ENCODE measurements around the gene FAM240A.
A peak's percentile ranks its signal among the peaks of the same experiment; 100 is the strongest.

Gene FAM240A

DNA sequence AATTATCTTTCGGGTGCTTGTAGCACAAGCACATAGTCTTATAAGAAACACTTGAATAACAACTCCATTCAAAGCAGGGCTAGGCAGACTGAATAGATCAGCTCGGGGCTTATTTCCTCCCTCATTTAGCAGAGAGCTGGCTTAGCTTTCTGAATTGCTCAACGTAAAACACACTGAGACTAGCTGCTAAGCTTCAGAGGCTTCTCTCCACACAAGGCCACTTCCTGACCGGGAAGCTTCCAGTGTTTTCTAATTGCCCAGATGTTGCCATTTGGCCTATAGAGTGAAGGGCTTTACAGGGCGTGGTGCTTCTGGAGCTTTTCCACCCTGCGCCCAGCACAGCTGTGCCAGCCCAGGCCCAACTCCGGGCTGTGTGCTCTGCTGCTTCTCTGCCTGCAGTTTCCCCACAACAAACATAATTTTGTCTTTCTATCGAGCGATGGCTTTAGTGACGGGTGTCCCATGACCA, 16.6 kb downstream of the FAM240A start:
- no peak for DNase-seq

DNA sequence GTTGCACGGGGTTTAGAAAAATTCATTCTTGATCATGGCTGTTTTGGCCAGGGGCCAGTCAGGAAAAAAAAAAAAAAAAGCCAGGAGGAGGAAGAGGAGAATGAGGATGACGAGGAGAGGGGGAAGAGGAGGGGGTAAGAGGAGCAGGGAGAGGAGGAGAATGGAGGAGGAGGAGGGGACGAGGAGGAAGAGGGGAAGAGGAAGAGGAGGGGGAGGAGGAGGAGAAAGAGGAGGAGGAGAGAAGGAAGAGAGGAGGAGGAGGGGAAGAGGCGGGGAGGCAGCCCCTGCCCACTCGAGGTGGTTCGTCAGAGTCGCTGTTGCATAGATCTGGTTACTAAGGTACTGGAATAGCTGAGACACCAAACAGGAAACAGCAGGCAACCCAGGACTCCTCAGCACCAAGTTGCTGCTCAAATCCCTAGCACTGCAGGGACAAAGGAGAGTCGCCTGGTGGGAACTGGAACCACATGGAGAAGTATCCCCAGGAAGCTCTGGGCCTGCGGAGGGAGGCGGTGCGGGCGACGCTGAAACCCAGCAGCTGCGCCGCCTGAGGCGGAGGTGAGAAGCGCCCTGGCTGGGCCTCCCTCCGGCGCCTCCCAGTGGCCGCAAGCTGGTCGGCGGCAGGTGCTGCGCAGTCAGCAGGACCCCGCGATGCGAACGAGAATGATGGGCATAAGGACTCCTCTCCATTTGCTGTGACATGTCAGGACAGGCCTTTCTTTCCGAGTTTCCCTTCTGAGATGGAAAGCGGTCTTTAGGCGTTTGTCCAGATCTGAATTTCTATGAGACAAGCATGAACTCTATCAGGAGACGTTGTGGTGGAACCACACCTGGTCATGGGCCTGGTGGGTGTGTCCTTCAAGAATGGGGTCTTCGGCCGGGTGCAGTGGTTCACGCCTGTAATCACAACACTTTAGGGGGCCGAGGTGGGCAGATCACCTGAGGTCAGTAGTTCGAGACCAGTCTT, 17.5 kb downstream of the FAM240A start:
- DNase-seq: peak; percentile 89

DNA sequence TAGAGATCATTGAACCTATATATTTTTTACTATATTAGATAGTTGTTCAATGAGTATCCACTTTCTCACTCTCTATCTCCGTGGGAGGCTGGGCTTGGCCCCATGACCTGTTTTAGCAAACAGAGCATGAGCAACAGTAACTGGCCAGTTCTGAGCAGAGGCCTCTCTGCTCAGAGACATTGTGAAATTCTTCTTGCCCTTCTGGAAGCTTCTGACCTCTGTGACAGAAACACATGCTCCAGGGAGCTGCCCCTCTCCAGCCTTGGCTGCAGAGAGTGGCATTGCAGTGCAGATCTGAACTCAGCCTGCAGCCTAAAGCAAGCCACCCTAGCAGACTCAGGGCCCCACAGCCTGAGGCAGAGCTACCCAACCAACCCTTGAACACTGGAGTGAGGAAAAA, 20.5 kb downstream of the FAM240A start:
- DNase-seq: no peak

DNA sequence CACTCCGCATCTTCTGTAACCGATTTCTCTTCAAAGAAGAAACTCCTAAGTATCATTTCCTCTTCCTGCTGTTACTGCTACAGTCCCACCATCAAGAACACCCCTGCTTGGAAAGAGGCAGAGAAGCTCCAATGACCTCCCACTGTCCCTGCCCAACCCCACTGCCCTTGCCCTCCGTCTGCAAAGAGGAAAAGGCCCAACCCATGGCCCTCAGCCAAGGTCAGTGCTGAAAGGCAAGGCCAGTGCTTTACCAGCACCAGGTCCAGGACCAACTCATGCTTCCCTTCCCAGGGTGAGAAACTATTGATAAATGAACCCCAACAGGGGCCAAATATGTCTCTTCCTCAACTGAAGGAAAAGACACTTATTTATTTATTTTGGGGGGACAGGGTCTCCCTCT, 22.5 kb downstream of the FAM240A start:
- no peak for DNase-seq

DNA sequence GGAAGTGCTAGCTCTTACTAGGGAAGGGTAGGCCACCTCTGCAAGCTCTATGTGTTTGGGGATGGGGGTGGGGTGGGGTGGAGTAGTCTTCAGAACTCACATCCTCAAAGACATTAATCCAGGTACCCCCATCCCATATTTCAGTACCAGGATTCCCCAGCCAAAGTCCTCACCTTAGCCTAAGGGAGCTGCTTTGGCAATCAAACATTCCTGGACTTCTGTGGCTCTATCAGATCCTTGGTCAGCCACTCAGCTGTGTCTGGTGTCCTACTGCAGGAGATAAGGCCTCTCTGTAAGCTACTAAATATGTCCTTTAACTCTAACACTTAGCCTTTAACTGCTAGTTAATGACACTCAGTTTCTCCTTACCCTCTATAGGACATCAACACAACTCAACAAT, 26.9 kb downstream of the FAM240A start:
- no peak for DNase-seq

DNA sequence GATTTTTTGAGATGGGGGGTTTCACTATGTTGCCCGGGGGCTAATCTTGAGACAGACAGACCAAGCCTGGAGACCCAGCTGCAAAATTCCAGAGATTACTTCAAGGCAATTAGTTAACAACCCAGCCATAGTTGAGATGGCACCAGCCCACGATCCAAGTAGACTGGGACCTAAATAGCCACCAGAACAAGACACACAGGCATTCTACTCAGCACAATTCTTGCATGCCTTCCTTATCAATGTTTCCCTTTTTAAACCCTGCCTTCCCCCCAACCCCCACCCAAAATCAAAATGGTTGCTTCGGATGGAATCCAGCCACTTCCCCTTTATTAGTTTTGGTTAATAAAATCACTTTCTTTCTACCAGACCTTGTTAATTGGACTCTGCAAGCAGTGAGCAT, 28.6 kb downstream of the FAM240A start:
- no peak for DNase-seq

DNA sequence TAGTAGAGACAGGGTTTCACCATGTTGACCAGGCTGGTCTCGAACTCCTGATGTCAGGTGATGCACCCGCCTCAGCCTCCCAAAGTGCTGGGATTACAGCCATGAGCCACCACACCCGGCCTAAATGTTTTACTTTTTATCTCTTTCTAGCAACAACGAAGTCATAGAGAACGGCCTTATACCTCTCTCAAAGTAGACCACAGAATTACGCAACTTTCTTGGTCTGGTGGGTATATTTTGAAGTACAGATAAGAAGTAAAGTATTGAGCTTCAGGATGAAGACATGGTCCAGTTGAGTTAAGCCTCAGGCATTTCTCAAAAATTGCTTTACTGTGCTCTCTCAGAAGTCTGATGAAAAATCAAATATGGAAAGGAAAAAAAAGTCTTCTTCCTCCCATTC, 30.6 kb downstream of the FAM240A start:
- no peak for DNase-seq

DNA sequence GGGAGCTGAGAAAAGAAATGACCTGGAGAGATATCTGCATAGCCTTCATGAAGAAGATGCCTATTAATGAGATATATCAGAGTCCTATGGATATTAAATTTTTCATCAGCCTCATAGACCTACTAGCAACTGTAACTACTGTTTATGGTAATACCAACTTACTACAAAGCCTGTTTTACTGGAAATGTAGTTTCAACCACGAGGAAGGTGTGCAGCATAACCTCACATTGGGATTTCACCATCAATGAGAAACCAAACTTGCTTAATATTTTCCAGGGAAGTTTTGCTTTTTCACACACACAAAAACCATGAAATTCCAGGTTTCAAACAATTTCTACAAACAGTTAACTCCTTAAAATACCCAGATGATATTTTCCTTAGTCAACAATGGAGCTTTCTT, 31.4 kb downstream of the FAM240A start:
- DNase-seq: no peak

DNA sequence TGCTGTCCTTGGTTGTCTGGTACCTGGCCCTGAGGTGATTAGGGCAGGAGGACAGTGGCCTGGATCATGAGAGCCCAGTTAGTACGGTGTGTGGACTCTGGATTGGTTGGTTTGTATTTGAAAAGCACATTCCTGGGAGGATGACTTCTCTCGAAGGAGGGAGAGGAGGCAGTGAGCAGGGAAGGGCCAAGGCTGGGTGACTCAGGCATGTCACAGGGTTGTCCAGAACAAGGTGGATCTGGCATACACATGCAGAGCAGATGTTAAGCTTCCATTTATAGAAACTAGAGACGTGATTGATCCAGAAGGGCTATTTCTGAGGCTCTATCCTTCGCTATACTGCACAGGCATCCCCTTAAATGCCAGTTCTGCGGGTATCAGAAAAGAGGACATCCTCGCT, 34.4 kb downstream of the FAM240A start:
- DNase-seq: no peak

DNA sequence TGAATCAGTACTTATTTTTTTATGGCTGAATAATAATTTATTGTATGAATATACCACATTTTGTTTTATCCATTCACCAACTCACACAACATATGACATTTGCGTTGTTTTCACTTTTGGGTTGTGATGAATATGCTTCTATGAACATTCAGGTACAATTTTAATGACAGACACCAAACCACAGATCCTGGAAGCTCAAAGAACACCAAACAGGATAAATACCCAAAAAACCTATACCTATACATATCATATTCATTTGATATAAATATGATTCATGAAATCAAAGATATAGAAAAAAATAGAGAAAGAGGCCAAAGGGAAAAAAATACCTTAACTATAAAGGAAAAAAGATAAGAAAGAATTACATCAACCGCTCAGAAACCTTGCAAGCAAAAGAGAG, 35.8 kb downstream of the FAM240A start:
- no peak for DNase-seq

DNA sequence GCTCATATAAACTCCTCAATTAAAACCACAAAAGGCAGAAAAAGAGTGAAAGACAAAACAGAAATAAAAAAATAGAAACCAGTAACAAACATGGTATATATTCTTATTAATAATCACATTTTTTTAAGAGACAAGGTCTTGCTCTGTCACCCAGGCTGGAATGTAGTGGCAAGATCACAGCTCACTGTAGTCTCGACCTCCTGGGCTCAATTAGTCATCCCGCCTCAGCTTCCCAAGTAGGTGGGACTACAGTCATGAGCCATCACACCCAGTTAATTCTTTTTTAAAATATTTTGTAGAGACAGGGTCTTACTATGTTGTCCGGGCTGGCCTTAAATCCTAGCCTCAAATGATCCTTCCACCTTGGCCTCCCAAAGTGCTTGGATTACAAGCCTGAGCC, 37.1 kb downstream of the FAM240A start:
- no peak for DNase-seq

DNA sequence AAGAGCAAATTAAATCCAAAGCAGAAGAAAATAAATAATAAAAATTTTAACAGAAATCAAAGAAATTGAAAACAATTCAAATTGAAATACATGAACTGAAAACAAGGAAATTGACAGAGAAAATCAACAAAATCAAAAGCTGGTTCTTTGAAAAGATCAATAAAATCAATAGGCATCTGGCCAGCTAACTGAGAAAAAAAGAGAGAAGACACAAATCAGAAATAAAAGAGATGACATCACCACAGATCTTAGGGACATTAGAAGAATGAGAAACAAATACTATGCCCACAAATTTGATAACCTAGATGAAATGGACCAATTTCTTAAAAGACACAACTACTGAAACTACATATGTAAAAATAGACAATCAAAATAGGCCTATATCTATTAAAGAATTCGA, 38.8 kb downstream of the FAM240A start:
- no peak for DNase-seq

DNA sequence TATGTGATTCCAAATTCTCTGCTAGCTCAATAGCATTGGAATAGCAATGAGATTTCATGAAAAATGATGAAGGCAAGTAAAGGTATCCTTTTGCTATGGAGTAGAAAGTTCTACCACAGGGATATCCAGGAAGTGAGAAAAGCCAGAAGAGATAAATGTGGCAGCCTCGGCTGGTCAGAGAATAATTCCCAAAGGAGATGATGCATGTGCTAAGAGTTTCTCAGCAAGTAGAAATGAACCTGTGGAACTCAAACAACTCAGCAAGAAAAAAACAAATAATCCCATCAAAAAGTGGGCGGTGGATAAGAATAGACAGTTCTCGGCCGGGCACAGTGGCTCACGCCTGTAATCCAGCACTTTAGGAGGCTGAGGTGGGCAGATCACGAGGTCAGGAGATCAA, 42.9 kb downstream of the FAM240A start:
- DNase-seq: no peak

DNA sequence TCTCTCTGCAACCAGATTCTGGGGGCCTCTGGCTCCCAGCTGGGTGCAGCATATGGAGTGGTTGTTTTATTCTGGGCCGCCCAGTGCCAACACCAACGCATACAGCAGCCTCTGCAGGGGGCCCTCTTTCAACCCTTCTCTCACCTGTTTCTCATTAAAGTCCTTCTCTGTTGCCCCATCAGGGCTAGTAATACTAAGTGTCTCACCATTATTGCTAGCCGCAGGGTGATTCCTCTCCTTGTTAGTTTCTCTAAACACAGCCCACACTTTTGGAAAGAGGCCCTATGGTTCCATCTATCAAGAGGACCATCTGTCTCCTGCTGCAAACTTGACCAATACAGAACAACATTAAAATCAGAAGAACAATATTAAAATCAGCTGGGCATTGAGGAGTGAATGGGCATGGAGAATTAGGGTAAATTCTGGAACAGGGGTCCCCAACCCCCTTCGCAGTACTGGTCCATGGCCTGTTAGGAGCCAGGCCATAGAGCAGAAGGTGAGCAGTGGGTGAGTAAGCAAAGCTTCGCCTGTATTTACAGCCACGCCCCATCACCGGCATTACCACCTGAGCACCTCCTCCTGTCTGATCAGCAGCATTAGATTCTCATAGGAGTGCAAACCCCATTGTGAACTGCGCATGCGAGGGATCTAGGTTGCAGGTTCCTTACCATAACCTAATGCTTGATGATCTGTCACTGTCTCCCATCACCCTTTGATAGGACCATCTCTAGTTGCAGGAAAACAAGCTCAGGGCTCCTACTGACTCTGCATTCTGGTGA, 44.6 kb downstream of the FAM240A start:
- DNase-seq: no peak

DNA sequence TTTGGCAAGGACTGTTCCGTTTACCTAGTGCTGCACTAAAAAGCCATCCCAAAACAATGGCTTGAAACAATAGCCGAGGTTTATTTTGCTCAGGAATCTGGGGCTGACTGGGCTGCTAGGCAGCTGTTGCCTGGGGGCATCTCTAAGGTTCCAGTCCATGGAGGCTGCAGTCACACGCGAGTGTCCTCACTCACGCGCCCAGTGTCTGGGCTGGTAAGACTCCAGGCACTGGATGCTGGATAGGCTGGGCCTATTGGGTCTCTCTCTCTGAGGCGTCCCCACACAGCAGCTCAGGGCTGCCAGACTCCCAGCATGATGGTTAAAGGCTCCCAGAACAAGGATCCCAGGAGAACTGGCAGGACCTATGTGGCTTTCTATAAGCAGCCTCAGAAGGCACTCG, 47.0 kb downstream of the FAM240A start:
- DNase-seq: no peak

DNA sequence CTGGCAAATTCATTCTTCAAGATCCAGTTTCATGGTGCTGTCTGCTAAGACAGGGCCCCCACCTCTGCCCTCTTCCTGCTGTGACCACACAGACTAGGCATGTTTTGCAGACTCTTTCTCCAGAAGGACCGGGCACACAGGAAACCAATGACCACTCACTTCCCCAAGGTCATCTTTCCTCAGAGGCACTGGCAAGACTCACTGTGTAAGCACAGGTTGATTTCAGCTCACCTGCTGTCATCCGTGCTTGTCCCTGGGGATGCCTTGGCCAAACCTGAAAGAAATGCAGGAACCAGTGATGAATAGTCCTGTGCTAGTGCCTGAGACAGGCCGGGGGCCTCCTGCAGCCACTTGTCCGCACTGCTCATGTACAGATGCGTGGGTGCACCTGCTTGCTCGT, 47.7 kb downstream of the FAM240A start:
- no peak for DNase-seq

DNA sequence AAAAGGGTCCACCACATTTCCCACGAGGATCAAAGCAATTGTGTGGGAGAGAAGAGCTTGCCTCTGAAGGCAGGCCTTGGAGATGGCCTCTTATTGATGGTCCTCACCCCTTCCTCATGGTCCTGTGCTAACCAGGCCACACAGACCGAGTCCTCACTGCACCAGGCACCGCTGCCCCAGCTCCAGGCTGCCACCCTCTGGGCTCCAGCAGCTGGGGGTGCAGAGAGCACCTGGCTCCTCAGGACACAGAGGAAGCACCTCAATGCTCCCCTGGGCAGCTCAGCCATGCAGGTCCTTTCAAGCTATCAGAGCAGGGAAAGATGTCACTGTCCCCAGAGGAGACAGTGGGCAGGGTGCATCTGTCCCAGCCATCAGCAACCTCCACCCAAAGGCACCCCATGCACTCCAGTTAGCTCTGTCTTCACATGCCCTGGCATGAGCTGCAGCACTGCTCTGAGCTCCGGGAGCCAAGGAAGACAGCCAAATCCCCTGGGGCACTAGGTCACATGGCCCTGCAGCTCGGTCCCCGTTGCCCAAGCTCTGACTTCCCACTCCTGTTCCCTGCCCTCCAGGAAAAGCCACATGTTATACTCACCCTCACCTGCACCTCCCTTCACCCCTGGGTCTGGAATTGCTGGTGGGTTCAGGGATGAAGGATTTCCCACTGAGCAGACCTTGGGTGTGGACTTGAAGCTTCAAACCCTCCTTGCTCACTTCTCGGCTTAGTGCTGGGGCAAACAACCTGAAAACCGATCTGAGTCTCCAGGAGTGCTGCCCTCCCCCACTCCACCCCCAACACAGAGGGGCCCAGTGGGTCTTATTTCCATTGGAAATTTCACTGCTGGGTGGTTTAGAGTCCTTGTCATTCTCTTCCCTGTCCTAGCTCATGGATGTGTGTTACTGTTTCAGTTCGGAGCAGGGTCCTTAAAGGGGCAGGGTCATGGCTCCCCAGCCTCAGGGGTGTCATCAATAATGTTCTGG, 48.5 kb downstream of the FAM240A start:
- no peak for DNase-seq

DNA sequence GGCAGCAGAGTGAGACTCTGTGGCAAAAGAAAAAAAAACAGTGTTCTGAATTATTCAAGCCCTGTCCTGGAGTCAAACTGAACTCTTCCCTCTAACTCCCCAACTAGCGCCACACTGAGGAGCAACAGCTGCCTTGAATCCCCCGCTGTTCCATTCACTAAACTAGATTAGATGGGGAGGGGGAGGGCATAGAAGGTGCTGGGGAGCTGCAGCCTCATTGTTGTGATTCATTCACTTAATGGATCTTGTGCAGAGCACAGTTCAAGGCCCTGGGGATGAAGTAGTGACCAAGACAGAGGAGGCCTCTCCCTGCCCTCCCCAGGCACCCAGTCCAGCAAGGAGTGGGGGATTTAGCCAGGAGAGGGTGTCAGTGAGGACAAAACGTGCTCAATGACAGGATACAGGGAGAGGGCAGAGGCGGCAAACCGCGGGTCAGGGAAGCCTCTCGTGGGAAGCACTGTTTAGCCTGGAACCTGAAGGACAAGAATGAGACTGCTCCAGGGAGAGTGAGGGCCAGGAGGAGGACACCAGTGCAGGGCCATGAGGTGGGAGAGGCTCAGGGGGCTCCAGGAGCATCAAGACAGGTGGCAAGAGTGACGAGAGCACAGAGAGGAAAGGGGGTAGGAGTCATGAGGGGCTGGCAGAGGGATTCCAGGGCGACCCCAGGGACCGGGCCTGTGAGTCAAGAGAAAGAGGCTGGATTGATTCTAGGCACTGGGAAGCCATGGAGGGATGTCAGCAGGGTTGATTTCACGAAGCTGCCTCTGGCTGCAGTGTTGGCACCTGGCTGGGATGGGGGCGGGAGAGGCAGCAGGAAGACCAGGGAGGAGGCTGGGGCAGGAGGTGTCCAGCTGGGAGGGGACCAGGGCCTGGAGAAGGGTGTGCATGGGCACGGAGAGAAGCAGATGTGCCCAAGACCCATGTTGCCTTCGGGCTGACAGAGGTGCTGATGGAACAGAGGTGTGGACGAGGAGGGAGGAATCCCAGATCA, 49.7 kb downstream of the FAM240A start:
- no peak for DNase-seq

DNA sequence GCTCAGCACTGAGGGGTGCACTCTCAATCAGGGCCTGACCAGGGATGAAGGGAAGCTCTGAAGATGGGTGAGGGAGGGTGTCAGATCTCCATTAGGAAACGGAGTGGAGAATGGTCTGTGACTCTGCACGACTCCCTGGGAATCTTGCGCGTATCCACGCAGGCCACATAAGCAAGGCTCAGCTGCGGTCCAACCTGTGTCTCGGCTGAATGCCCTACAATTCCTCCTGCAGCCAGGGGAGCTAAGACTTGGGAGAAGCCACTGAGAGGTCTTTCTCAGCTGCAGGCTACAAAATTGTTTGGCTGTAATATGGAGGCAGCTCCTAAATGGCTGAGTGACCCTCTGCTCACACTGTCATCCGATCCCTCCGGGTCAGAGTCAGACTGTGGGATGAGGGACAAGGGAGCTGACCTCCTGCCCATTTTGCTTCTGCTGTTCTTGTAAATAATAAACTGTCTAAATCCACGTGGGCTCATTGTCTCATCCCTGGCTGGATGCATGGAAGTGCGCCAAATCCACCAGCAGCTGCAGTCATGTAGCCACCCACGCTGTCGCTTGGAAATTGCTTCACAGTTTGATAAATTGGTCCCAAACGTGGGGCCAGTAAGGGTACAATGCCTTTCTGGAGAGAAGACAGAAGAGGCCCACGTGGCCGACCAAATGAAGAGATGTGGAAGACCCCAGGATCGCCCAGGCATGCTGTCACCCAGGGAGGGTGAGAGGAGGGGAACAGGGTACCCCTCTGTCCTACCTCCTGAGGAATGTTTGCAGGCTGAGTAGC, 50.6 kb downstream of the FAM240A start:
- no peak for DNase-seq

DNA sequence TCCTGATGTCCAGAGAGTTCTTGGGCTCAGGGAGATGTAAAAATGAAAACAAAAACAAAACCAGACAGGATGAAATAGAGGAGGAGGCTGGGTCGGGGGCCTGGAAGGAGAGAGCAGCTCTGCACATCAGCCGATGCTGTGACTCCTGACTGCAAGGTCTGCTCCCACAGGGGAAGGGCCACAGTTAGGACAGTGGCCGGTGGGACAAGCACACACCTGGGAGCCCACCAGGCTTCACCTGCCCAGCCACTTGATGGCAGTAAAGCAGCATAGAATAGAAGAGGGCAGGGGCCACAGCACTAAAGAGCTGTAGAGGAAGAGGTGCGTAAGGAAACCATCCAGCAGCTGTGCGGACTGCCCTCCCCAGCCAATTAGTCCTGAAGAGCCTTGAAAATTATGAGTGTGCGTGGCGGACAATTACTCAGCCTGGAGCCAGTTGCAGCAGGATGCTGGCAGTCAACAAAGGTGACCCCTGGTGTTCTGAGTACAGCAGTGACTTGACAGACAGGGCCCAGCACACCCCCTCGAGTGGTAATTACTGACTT, 51.3 kb downstream of the FAM240A start:
- peak; percentile 47 for DNase-seq

Measured in activated CD8-positive, alpha-beta memory T cell treated with anti-CD3 and anti-CD28 coated beads for 24 hours (primary cell).